Effector memory CD4-positive, alpha-beta T cell (primary cell): ENCODE results near the gene PLA2G2D.

ENCODE experiments used
- DNase-seq, 3 donors: peaks; one replicate each; pipeline ENCODE4 v3.0.0-alpha.2; 2020
- H3K27ac ChIP-seq: 2 replicates; pipeline ENCODE4 v1.7.0; 2013; ENCODE audit warnings: mild to moderate bottlenecking, low read length, moderate library complexity; ENCODE audit not compliant: insufficient read depth, poor library complexity, severe bottlenecking
- H3K27me3 ChIP-seq: replicated peaks from 2 replicates; pipeline ENCODE4 v1.7.0; 2013; ENCODE audit warnings: mild to moderate bottlenecking, low read length; ENCODE audit not compliant: insufficient read depth, control insufficient read depth, poor library complexity, severe bottlenecking
- H3K36me3 ChIP-seq: 2 replicates; pipeline ENCODE4 v1.7.0; 2013; ENCODE audit warnings: mild to moderate bottlenecking, low read length, moderate library complexity; ENCODE audit not compliant: control insufficient read depth, insufficient read depth
- H3K4me1 ChIP-seq: 2 replicates; pipeline ENCODE4 v1.7.0; 2013; ENCODE audit warnings: low read length, mild to moderate bottlenecking; ENCODE audit not compliant: control insufficient read depth, insufficient read depth, poor library complexity, severe bottlenecking
- H3K4me3 ChIP-seq: 2 replicates; pipeline ENCODE4 v1.7.0; 2013; ENCODE audit warnings: low read length, low read depth, mild to moderate bottlenecking; ENCODE audit not compliant: insufficient read depth, poor library complexity, severe bottlenecking
- H3K9me3 ChIP-seq: 2 replicates; pipeline ENCODE4 v1.7.0; 2013; ENCODE audit warnings: mild to moderate bottlenecking, low read length, moderate library complexity; ENCODE audit not compliant: control insufficient read depth

Gene PLA2G2D

DNA sequence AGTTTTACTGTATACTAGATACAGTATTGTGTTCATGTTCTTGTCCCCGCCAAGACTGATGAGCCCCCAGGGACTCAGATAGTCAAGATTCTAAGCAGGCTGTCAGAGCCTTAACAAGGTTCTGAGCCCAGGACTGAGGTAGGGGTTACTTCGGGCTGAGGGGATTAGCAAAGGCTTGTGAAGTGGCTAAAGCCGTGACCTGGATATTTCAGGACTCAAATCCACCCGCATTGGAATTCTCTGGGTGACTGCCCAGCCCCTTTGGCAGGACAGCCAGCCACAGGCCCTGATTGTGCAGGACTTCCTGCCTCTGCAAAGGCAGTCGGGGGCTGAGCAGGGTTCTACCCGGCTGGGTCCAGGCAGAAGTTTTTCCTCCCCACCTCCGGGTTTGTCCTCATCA lies 49.5 kb downstream of the PLA2G2D start, which contains the start of gene PLA2G5:
Gene PLA2G5 (plus strand): TSS at position 321 of the 400 bp plus-strand sequence. CDS start 14,637 bp downstream, outside the sequence.
- Histone ChIP-seq H3K9me3 (no peaks in the 10 kb centered on the region), H3K36me3 (no peaks in the 10 kb centered on the region), H3K4me1 (no peaks in the 10 kb centered on the region), H3K27ac (no peak within 1 kb of the TSS), H3K4me3 (no peak within 1 kb of the TSS), H3K27me3 (no peaks in the 10 kb centered on the region)
- no peak for DNase-seq

GRCh38 chr1:20068722-20069121 lies 50.6 kb downstream of the PLA2G2D start:
- Histone ChIP-seq H3K4me3 (no peak overlapping the region), H3K27me3 (no peaks in the 10 kb centered on the region), H3K9me3 (no peaks in the 10 kb centered on the region), H3K27ac (no peak overlapping the region), H3K36me3 (no peaks in the 10 kb centered on the region), H3K4me1 (no peaks in the 10 kb centered on the region)
- DNase-seq: no peak

DNA sequence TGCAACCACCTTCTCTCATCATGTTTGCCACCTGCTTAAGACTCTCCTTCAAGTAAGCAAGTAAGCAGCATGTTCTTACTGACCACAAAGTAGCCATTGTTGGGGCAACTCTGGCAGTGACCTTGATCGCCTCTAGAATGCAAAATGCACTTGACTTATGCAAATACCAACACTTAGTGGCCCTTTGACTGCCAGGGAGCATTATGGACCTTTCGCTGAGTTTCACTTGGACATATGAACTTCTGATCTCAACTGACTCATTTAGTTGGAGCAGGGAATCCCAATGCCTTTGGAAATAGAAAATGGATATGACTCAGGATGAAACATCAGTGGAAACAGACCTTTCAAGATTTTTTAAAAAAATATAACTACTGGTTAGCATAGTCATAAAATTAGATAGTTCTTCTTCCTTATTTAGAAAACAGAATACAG lies 55.5 kb downstream of the PLA2G2D start:
- H3K27ac ChIP-seq: no peak overlapping the region
- DNase-seq: no peak
- no peaks in the 10 kb centered on the region for H3K9me3 ChIP-seq
- H3K27me3 ChIP-seq: no peaks in the 10 kb centered on the region
- no peaks in the 10 kb centered on the region for H3K36me3 ChIP-seq
- peaks cover 13% of the 10 kb centered on the region for H3K4me1 ChIP-seq
- no peak overlapping the region for H3K4me3 ChIP-seq
